Osteoblast (primary cell): ENCODE measurements around the gene MRPL23. TPM values are rescaled to one million over a fixed set of nuclear protein-coding genes. Genes with fewer than 3 reads are reported as not detected.

ENCODE experiments used
- DNase-seq: peaks from one replicate; pipeline ENCODE4 v3.0.0; 2011; ENCODE audit warnings: low spot score, mixed read lengths; ENCODE audit not compliant: insufficient read length; ENCODE audit errors: missing footprints
- H2AFZ ChIP-seq: 2 replicates; pipeline ENCODE4 v1.6.0; 2011; ENCODE audit warnings: mild to moderate bottlenecking, low read length
- H3K27ac ChIP-seq: 2 replicates; pipeline ENCODE4 v1.5.1; 2011; ENCODE audit warnings: mild to moderate bottlenecking, low read depth, low read length, moderate library complexity
- H3K27me3 ChIP-seq: 2 replicates; pipeline ENCODE4 v1.6.0; 2012; ENCODE audit warnings: mild to moderate bottlenecking, control low read depth, inconsistent platforms, low read length, moderate library complexity; ENCODE audit not compliant: insufficient read depth
- H3K36me3 ChIP-seq: 2 replicates; pipeline ENCODE4 v1.5.1; 2011; ENCODE audit warnings: mild to moderate bottlenecking, low read length, control low read depth, moderate library complexity; ENCODE audit not compliant: insufficient read depth
- H3K4me1 ChIP-seq: 2 replicates; pipeline ENCODE4 v1.5.1; 2011; ENCODE audit warnings: mild to moderate bottlenecking, low read length, control low read depth, moderate library complexity; ENCODE audit not compliant: insufficient read depth
- H3K4me2 ChIP-seq: 2 replicates; pipeline ENCODE4 v1.6.0; 2011; ENCODE audit warnings: mild to moderate bottlenecking, low read length; ENCODE audit not compliant: insufficient read depth
- H3K4me3 ChIP-seq: fragments of 200-600 bp; sonication (generic); 3 replicates; pipeline ENCODE4 v1.5.1; 2012; ENCODE audit warnings: mild to moderate bottlenecking, low read length, inconsistent platforms; ENCODE audit not compliant: insufficient read depth
- H3K79me2 ChIP-seq: 2 replicates; pipeline ENCODE4 v1.6.0; 2012; ENCODE audit warnings: mild to moderate bottlenecking, low read length, control low read depth, inconsistent platforms; ENCODE audit not compliant: insufficient read depth
- H3K9me3 ChIP-seq: 2 replicates; pipeline ENCODE4 v1.5.1; 2011; ENCODE audit warnings: low read depth, low read length, control low read depth
- H4K20me1 ChIP-seq: 2 replicates; pipeline ENCODE4 v1.6.0; 2012; ENCODE audit warnings: mild to moderate bottlenecking, low read length, control low read depth; ENCODE audit not compliant: insufficient read depth
- total RNA-seq: library from RNA; depleted of rRNA; stranded (reverse); fragments of >200 nt; gene quantifications from 2 replicates; pipeline ENCODE4 v1.2.3, GENCODE V29; 2012
- TF ChIP-seq, protein P1 (sequence below): IDR thresholded peaks from 2 replicates; pipeline ENCODE4 v1.5.1; 2011; ENCODE audit warnings: mild to moderate bottlenecking, low read depth, low read length, moderate library complexity; ENCODE audit errors: extremely low read depth

Gene MRPL23
- 84.9 and 94.5 TPM in 2 replicates for total RNA-seq

DNA sequence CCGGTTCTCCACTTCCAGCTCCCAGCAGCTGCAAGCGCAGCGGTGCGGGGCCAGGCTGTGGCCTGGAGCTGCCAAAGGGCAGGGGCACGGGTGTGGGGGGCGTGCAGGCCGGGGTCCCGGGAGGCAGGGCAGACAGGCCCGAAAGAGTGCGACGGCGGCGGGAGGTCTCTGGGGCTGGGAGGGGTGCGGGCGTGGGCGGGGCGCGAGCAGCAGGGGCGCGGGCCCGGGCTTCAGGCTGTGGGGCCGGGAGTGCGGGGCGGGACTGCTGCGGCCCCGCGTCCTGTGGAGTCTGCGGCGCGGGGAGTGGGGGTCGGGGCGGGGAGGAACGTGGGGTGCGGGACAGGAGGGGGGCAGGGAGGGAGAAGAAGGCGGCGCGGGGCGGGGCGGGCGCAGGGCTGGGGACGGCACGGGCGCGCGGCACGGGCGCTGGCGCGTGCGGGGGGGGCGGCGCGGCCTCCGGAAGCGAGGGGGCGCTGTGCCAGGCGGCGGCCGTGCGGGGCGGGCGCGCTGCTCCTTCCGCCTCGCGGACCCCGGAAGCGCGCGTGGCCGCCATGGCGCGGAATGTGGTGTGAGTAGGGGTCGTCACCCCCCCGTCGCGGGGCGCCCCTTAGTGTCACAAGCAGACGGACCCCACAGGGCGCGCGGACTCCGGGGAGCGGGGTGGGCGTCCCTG is at the start of gene MRPL23:
Gene MRPL23 (plus strand): TSS at position 521 of the 673 bp plus-strand sequence. CDS start 31 bp downstream, at position 552.
- peaks cover 10% of the 10 kb centered on the region for H3K4me1 ChIP-seq
- TF ChIP-seq, protein P1, sequence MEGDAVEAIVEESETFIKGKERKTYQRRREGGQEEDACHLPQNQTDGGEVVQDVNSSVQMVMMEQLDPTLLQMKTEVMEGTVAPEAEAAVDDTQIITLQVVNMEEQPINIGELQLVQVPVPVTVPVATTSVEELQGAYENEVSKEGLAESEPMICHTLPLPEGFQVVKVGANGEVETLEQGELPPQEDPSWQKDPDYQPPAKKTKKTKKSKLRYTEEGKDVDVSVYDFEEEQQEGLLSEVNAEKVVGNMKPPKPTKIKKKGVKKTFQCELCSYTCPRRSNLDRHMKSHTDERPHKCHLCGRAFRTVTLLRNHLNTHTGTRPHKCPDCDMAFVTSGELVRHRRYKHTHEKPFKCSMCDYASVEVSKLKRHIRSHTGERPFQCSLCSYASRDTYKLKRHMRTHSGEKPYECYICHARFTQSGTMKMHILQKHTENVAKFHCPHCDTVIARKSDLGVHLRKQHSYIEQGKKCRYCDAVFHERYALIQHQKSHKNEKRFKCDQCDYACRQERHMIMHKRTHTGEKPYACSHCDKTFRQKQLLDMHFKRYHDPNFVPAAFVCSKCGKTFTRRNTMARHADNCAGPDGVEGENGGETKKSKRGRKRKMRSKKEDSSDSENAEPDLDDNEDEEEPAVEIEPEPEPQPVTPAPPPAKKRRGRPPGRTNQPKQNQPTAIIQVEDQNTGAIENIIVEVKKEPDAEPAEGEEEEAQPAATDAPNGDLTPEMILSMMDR: no peak
- H3K27me3 ChIP-seq: no peaks in the 10 kb centered on the region
- H3K79me2 ChIP-seq: no peaks in the 10 kb centered on the region
- DNase-seq: no peak
- H2AFZ ChIP-seq: no peak within 1 kb of the TSS
- H3K9me3 ChIP-seq: no peaks in the 10 kb centered on the region
- H3K4me2 ChIP-seq: no peak within 1 kb of the TSS
- H3K27ac ChIP-seq: no peak within 1 kb of the TSS
- H4K20me1 ChIP-seq: no peaks in the 10 kb centered on the region
- no peaks in the 10 kb centered on the region for H3K36me3 ChIP-seq
- H3K4me3 ChIP-seq: no peak within 1 kb of the TSS

DNA sequence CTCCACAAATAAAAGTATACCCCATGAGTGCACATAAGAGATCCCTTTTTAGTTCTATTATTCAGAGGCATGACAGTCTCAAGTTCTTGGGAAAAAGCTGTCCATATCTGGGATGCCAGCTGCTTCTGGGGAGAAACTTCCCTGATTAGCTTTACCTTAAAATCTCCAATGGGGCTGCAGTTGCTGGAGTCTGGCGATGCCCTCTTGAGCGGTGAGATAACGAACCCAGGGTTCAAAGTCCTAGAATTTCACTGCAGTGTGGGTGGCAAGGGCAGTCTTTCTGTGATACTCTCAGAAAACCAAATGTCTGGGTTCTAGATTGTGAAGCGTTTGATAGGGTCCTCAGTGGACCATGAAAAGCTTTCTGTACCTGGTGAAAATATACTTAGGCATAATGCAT is 48.0 kb upstream of the MRPL23 start:
- TF ChIP-seq, protein P1: no peak
- Histone ChIP-seq H3K9me3 (no peaks in the 10 kb centered on the region), H4K20me1 (no peaks in the 10 kb centered on the region), H3K4me1 (no peaks in the 10 kb centered on the region), H3K27me3 (peaks cover 28% of the 10 kb centered on the region), H3K4me2 (no peak overlapping the region), H2AFZ (no peak overlapping the region), H3K4me3 (no peak overlapping the region), H3K27ac (no peak overlapping the region), H3K36me3 (no peaks in the 10 kb centered on the region), H3K79me2 (no peaks in the 10 kb centered on the region)
- DNase-seq: no peak

DNA sequence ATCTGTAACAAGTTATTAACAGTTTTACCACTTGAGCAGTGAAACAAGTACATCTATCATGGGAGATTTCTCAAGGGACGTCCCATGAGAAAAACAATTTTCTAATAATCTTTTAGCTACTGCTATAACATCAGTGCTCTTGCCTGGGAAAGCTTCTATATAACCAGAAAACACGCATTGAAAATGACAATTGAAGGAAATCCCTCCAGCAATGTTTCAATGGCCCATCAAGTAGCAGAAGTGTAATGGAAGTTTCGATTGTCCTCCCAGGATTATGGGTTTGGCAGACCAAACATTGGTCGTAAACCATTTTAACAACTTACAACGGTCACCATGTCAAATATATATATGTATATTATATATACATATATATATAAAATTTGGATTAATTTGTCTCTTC is 47.4 kb upstream of the MRPL23 start:
- Histone ChIP-seq H2AFZ (no peak overlapping the region), H4K20me1 (no peaks in the 10 kb centered on the region), H3K9me3 (no peaks in the 10 kb centered on the region), H3K27me3 (peaks cover 28% of the 10 kb centered on the region), H3K27ac (no peak overlapping the region), H3K4me3 (no peak overlapping the region), H3K4me2 (no peak overlapping the region), H3K79me2 (no peaks in the 10 kb centered on the region), H3K4me1 (no peaks in the 10 kb centered on the region), H3K36me3 (no peaks in the 10 kb centered on the region)
- TF ChIP-seq, protein P1: no peak
- no peak for DNase-seq

DNA sequence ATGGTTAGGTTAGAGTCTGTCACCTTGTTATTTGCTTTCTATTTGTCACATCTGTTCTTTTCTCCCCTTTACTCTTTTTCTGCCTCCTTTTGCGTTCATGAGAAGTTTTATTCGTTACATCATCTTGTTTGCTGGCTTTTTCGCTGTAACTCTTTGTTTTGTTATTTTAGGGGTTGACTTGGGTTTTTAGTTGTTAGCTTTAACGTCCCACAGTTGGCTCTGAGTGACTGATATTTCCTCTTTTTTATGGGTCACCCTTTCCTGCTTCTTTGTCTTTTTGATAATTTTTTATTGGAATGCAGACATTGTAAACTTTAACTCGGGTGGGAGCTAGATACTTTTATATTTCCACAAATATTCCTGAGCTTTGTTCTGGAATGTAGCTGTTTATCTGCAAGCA is 41.0 kb upstream of the MRPL23 start:
- H3K4me2 ChIP-seq: no peak overlapping the region

More for the DNA sequence above, 41.0 kb upstream of the MRPL23 start:
- no peaks in the 10 kb centered on the region for H4K20me1 ChIP-seq
- H3K36me3 ChIP-seq: no peaks in the 10 kb centered on the region
- no peaks in the 10 kb centered on the region for H3K79me2 ChIP-seq
- H3K27ac ChIP-seq: no peak overlapping the region
- TF ChIP-seq, protein P1: no peak
- H3K4me1 ChIP-seq: peaks cover 6% of the 10 kb centered on the region
- H3K27me3 ChIP-seq: peaks cover 4% of the 10 kb centered on the region
- DNase-seq: peak; percentile 55
- peak overlapping the region; percentile 22 for H2AFZ ChIP-seq
- no peak overlapping the region for H3K4me3 ChIP-seq
- no peaks in the 10 kb centered on the region for H3K9me3 ChIP-seq
